Keratinocyte (primary cell): ENCODE data around the gene LHX6. TPM values are rescaled to one million over a fixed set of nuclear protein-coding genes. Genes with fewer than 3 reads are reported as not detected.

Experiments
- DNase-seq: peaks from one replicate; pipeline ENCODE4 v3.0.0-alpha.2; 2011; ENCODE audit warnings: low read depth, missing footprints, low spot score
- FAIRE-seq: peaks from 2 replicates; lab custom pipeline; 2011; peaks lifted over from hg19 to GRCh38; lab: Jason Lieb, UNC
- H2AFZ ChIP-seq: 2 replicates; pipeline ENCODE4 v1.6.0; 2012; ENCODE audit warnings: low read length, control low read depth, inconsistent platforms; ENCODE audit not compliant: control insufficient read depth
- H3K27ac ChIP-seq: 2 replicates; pipeline ENCODE4 v1.5.1; 2011; ENCODE audit warnings: low read length; ENCODE audit not compliant: control insufficient read depth, insufficient read depth
- H3K27me3 ChIP-seq: 3 replicates; pipeline ENCODE4 v1.6.0; 2011; ENCODE audit warnings: low read length; ENCODE audit not compliant: control insufficient read depth, insufficient read depth; ENCODE audit errors: extremely low read depth
- H3K36me3 ChIP-seq, 2 experiments: 2 replicates in 1 of 2; 3 replicates in 1 of 2; pipeline ENCODE4 v1.5.1; 2011; ENCODE audit warnings: low read length in 2 of 2, mild to moderate bottlenecking in 1 of 2; ENCODE audit not compliant: control insufficient read depth in 2 of 2, insufficient read depth in 2 of 2; ENCODE audit errors: extremely low read depth in 1 of 2
- H3K4me1 ChIP-seq: 3 replicates; pipeline ENCODE4 v1.5.1; 2011; ENCODE audit warnings: low read length; ENCODE audit not compliant: control insufficient read depth, insufficient read depth; ENCODE audit errors: extremely low read depth
- H3K4me2 ChIP-seq: 3 replicates; pipeline ENCODE4 v1.6.0; 2011; ENCODE audit warnings: low read depth, low read length; ENCODE audit not compliant: control insufficient read depth, insufficient read depth; ENCODE audit errors: extremely low read depth
- H3K4me3 ChIP-seq, 3 experiments: fragments of 200-600 bp in 1 of 3; sonication (generic) in 1 of 3; 2 replicates in 2 of 3; 3 replicates in 1 of 3; pipeline ENCODE4 v1.5.1; 2011 to 2016; ENCODE audit warnings: low read length in 3 of 3, mild to moderate bottlenecking in 3 of 3, control low read depth in 2 of 3, inconsistent platforms in 1 of 3, low read depth in 1 of 3, mixed read lengths in 1 of 3, mixed run types in 1 of 3, moderate library complexity in 1 of 3; ENCODE audit not compliant: control insufficient read depth in 2 of 3, insufficient read depth in 2 of 3; ENCODE audit errors: extremely low read depth in 1 of 3
- H3K79me2 ChIP-seq: 2 replicates; pipeline ENCODE4 v1.6.0; 2012; ENCODE audit warnings: low read length; ENCODE audit not compliant: control insufficient read depth, insufficient read depth
- H3K9ac ChIP-seq: 3 replicates; pipeline ENCODE4 v1.6.0; 2011; ENCODE audit warnings: low read length; ENCODE audit not compliant: control insufficient read depth, insufficient read depth; ENCODE audit errors: extremely low read depth
- H3K9me1 ChIP-seq: 3 replicates; pipeline ENCODE4 v1.6.0; 2011; ENCODE audit warnings: low read length; ENCODE audit not compliant: control insufficient read depth, insufficient read depth; ENCODE audit errors: extremely low read depth
- H3K9me3 ChIP-seq: 2 replicates; pipeline ENCODE4 v1.5.1; 2012; ENCODE audit warnings: low read depth, low read length; ENCODE audit not compliant: control insufficient read depth
- H4K20me1 ChIP-seq: 3 replicates; pipeline ENCODE4 v1.6.0; 2011; ENCODE audit warnings: low read length; ENCODE audit not compliant: control insufficient read depth, insufficient read depth; ENCODE audit errors: extremely low read depth
- EZH2 ChIP-seq: IDR thresholded peaks from one replicate; pipeline ENCODE4 v1.6.1; 2012; ENCODE audit warnings: inconsistent platforms, mild to moderate bottlenecking, low read length, moderate library complexity
- dilution Hi-C: fragments of 300-500 bp; cut with MboI; formaldehyde crosslinking; loops from one replicate; pipeline ENCODE4 v1.7.0; 2020; ENCODE audit warnings: low sequenced_read_pairs; ENCODE audit not compliant: extremely low pct_ligation_motif_present
- polyA plus RNA-seq, 5 experiments: library from polyadenylated mRNA; depleted of rRNA in 3 of 5; stranded (reverse) in 3 of 5; stranded (forward) in 1 of 5; unstranded in 1 of 5; fragments of >200 nt; gene quantifications; 1 replicate in 1 of 5; 2 replicates in 3 of 5; 3 replicates in 1 of 5; pipeline versions ENCODE4 v1.2.1 to v1.2.3, GENCODE V29; 2011 to 2012; ENCODE audit warnings: missing spikeins in 2 of 5, low read depth in 1 of 5, low replicate concordance in 1 of 5
- TF ChIP-seq, protein P1 (sequence below), 3 experiments: IDR thresholded peaks in 1 of 3; conservative IDR thresholded peaks in 1 of 3; optimal IDR thresholded peaks in 1 of 3; 2 replicates in 2 of 3; 3 replicates in 1 of 3; pipeline versions ENCODE3 to v1.5.1; 2011; ENCODE audit warnings: low read length in 3 of 3, mild to moderate bottlenecking in 3 of 3, moderate library complexity in 2 of 3, control low read depth in 1 of 3, inconsistent platforms in 1 of 3; ENCODE audit not compliant: insufficient read depth in 2 of 3; ENCODE audit errors: extremely low read depth in 1 of 3

LHX6 gene
- polyA plus RNA-seq, 1 donor (not counting 4 experiments of a cell fraction or from before 2014, with no cell fraction given) = 0.13 TPM

DNA sequence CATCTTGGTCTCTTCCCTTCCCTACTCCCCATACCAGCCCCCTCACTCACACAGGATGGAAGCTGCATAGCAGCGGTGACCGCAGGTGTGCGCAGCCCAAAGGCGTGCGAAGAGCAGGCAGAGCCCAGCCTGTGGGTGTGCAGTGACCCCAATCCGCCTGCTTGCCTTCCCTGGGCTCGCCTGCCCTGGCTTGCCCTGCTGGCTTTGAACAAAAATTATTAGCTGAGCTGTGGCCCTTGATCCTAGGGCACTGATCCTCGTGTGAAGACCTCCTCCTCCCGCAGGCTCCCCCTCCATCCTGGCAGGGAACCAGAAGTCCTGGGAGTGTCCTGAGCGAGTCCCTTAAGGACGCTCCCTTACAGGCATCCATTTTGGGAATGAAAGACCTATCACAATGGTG lies 37.2 kb downstream of the LHX6 start:
- Histone ChIP-seq H4K20me1 (no peaks in the 10 kb centered on the region), H2AFZ (peak overlapping the region; percentile 16), H3K4me1 (peaks cover 9% of the 10 kb centered on the region), H3K36me3 (no peaks in the 10 kb centered on the region), H3K27ac (no peak overlapping the region), H3K9me1 (no peaks in the 10 kb centered on the region), H3K9ac (no peak overlapping the region), H3K27me3 (no peaks in the 10 kb centered on the region), H3K9me3 (no peaks in the 10 kb centered on the region), H3K4me2 (peak overlapping the region; percentile 19), H3K4me3 (no peak overlapping the region), H3K79me2 (no peaks in the 10 kb centered on the region)
- FAIRE-seq = no peak
- no peak for TF ChIP-seq EZH2
- TF ChIP-seq, protein P1, sequence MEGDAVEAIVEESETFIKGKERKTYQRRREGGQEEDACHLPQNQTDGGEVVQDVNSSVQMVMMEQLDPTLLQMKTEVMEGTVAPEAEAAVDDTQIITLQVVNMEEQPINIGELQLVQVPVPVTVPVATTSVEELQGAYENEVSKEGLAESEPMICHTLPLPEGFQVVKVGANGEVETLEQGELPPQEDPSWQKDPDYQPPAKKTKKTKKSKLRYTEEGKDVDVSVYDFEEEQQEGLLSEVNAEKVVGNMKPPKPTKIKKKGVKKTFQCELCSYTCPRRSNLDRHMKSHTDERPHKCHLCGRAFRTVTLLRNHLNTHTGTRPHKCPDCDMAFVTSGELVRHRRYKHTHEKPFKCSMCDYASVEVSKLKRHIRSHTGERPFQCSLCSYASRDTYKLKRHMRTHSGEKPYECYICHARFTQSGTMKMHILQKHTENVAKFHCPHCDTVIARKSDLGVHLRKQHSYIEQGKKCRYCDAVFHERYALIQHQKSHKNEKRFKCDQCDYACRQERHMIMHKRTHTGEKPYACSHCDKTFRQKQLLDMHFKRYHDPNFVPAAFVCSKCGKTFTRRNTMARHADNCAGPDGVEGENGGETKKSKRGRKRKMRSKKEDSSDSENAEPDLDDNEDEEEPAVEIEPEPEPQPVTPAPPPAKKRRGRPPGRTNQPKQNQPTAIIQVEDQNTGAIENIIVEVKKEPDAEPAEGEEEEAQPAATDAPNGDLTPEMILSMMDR (optimal IDR thresholded peaks at IDR 0.05 in 1 of 3, IDR thresholded peaks at IDR 0.05 in 1 of 3, conservative IDR thresholded peaks at IDR 0.05 in 1 of 3; ENCODE audit: extremely low read depth in 1 of 3, insufficient read depth in 2 of 3, low read length in 3 of 3) = no peak
- dilution Hi-C loops = no loop called here
- DNase-seq = no peak

DNA sequence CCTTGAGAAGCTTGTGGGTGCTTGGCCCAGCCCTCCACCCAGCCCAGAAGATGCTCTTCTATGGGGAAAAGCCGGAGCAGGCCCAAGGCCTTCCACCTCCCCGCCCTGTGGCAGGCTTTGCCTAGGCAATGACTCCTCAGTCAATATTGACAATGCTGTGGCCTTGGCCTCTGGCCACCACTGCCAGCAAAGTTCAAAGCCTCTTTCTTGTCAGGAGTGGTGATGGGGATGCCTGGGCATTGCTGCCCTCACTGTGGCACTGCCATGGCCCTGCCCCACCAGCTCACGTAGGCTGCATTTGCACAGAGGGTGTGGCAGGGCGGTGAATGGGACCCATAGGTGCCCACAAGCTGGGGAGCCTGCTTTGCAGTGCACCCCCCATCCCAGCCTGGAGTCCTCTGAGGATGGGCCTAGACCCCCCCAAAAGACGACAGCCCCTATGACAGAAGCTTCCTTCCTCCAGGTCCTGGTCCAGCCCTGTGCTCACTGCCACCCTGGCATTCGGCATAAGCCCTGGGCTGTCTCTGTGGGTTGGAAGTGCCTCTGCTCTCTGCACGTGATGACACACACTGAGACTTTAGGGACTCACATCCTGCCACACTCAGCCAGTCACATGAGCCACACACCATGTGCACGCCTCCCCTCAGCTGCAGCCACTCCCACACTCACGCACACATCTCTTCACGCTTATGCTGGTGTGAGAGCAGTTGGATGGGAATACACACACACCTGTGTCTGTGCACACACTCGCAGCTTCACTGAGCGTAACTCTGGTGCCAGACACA lies 38.0 kb downstream of the LHX6 start:
- H3K4me3 ChIP-seq = no peak overlapping the region
- DNase-seq = no peak
- FAIRE-seq = no peak
- no peaks in the 10 kb centered on the region for H3K27me3 ChIP-seq
- H3K9me1 ChIP-seq = no peaks in the 10 kb centered on the region
- no peak overlapping the region for H3K9ac ChIP-seq
- TF ChIP-seq, protein P1 (optimal IDR thresholded peaks at IDR 0.05 in 1 of 3, IDR thresholded peaks at IDR 0.05 in 1 of 3, conservative IDR thresholded peaks at IDR 0.05 in 1 of 3; ENCODE audit: extremely low read depth in 1 of 3, insufficient read depth in 2 of 3, low read length in 3 of 3) = no peak
- no peak for TF ChIP-seq EZH2
- H3K4me1 ChIP-seq = peaks cover 9% of the 10 kb centered on the region
- no peak overlapping the region for H3K4me2 ChIP-seq
- dilution Hi-C loops = no loop called here
- H3K79me2 ChIP-seq = no peaks in the 10 kb centered on the region
- H2AFZ ChIP-seq = no peak overlapping the region
- H3K27ac ChIP-seq = no peak overlapping the region
- no peaks in the 10 kb centered on the region for H3K9me3 ChIP-seq
- H3K36me3 ChIP-seq = no peaks in the 10 kb centered on the region
- no peaks in the 10 kb centered on the region for H4K20me1 ChIP-seq
